D721Med (cell line): ENCODE results near the gene IFI27.

Experiments used
- DNase-seq: peaks from one replicate; pipeline ENCODE4 v3.0.0; 2011; ENCODE audit warnings: low spot score; ENCODE audit not compliant: insufficient read length
- FAIRE-seq: peaks from 2 replicates; lab custom pipeline; 2011; peaks lifted over from hg19 to GRCh38; lab: Jason Lieb, UNC
- TF ChIP-seq, protein P1 (sequence below): IDR thresholded peaks from 2 replicates; pipeline ENCODE4 v1.5.1; 2012; ENCODE audit warnings: mild to moderate bottlenecking, control low read depth; ENCODE audit not compliant: insufficient read depth; ENCODE audit errors: missing control alignments

Gene IFI27

DNA sequence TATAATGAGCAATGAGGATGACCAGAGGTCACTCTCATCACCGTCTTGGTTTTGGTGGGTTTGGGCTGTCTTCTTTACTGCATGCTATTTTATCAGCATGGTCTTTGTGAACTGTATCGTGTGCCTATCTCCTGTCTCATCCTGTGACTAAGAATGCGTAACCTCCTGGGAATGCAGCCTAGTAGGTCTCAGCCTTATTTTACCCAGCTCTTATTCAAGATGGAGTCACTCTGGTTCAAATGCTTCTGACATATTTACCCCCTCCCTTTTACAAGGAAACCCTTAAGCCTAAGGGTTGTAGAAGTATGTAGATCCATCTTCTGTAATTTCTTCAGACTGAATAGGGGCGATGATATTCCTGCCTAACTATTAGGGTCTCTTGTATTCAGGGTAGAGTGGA is 21.1 kb upstream of the IFI27 start:
- DNase-seq (no peak), FAIRE-seq (no peak)
- TF ChIP-seq, protein P1, sequence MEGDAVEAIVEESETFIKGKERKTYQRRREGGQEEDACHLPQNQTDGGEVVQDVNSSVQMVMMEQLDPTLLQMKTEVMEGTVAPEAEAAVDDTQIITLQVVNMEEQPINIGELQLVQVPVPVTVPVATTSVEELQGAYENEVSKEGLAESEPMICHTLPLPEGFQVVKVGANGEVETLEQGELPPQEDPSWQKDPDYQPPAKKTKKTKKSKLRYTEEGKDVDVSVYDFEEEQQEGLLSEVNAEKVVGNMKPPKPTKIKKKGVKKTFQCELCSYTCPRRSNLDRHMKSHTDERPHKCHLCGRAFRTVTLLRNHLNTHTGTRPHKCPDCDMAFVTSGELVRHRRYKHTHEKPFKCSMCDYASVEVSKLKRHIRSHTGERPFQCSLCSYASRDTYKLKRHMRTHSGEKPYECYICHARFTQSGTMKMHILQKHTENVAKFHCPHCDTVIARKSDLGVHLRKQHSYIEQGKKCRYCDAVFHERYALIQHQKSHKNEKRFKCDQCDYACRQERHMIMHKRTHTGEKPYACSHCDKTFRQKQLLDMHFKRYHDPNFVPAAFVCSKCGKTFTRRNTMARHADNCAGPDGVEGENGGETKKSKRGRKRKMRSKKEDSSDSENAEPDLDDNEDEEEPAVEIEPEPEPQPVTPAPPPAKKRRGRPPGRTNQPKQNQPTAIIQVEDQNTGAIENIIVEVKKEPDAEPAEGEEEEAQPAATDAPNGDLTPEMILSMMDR: no peak

DNA sequence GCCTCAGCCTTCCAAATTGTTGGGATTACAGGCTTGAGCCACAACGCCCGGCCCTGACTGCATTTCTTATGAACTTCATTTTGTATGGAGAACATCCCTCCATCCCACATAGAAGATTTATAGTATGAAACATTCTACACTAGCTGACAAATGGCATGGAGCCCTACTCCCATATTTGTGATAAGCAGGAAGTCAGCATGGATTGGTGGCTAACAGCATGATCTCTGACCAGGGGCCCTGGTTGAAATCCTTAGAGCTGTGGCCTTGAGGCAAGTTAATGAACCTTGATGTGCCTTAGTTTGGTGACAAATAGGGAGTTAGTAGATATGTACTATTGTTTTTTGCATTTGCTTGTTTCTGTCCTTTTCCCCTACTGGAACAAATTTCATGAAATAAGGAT is 17.1 kb upstream of the IFI27 start:
- TF ChIP-seq, protein P1: no peak
- no peak for DNase-seq
- no peak for FAIRE-seq

DNA sequence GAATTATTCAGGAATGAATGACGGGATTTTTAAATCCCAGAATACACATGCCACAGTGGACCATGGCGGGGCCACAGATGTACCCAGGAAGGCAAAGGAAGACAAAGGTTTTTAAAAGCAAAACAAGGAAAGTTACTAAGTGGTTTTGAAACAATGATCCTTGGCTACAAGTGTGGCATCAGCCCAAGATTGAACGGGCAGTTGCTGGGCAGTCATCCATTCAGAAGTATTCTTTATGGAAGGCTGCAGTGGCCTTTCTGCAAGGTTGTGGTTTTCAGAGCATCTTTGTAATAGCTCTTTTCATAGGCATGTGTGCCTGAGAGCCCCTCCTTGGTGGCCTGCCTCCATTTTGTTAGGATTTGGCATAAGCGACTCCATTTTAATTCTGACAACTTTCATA is 13.4 kb upstream of the IFI27 start:
- TF ChIP-seq, protein P1: no peak
- DNase-seq: no peak
- FAIRE-seq: no peak

DNA sequence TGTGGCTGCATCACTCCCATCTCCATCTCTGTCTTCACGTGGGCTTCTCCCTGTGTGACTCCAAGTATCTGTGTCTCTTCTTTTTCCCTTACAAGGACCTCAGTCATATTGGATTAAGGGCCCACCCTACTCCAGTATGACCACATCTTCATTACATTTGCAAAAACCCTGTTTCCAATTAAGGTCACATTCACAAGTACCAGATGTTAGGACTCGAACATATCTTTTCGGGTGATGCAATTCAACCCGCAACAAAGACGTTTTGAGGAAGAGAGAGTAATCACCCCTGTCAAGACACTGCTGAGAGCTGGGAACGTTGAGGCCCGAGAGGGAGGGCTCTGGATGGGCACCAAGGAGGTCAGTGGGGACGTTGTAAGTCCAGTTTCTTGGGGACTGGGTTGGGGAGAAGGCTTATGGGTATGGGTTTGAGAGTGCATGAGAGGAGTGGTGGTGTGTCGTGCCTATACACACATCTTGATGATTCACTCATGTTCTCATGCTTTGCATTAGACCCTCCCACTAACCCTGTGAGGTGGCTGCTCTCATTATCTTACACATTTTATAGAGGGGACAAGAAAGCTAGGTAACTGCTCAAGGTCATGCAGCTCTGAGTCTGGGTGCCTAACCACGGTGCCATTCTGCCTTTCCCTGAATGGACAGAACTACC is 12.1 kb upstream of the IFI27 start:
- DNase-seq (no peak), FAIRE-seq (no peak)
- TF ChIP-seq, protein P1: no peak

DNA sequence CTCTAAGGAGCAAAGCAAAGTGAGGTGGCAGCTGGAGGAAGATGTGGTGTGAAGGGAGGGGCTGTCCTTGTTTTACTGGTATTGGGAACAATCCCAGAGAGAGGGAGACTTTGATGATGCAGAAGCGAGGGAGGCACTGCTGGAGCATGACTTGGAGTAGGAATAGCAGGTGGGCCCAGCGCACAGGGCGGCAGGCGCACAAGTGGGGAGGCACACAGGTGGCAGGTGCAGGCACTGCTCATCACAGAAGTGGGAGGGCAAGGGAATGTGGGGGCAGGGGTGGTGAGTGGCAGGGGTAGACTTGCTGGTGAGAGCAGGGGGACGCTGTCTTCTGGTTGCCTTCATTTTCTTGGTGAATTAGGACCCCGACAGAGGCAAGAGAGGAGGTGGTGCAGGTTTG is 11.5 kb upstream of the IFI27 start:
- TF ChIP-seq, protein P1: no peak
- DNase-seq (no peak), FAIRE-seq (no peak)

DNA sequence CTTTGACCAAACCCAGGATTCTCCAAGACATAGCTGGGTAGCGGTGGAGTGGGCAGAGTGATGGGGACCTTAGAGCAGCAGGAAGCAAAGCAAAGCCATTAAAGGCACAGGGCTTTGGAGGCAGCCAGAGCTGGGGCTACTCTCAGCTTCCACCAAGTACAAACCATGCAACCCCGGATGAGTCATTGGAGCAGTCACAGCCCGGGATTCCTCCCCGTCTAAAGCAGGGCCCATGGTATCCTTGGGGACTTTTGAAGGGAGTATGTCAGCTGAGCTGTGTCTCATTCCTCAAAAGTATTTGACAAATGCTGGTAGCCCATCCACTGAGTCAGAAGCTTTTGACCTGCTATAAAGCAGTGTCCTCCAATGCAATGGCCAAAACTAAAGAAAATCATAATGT is 9.7 kb upstream of the IFI27 start:
- FAIRE-seq (no peak), DNase-seq (no peak)
- TF ChIP-seq, protein P1: no peak

DNA sequence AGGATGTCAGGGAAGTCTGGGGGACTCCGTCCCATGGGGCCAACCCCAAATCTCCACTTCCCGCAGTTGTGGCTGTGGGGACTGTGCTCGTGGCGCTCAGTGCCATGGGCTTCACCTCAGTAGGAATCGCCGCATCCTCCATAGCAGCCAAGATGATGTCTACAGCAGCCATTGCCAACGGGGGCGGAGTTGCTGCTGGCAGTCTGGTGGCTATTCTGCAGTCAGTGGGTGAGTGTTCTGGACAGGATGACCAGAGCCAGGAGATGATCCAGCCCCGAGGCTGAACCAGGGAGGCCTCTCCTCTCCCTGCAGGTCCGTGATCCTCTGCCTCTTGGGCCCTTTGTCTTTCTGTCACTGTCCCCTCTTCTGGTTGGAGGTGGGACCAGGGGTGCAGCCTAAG is 8.8 kb upstream of the IFI27 start:
- TF ChIP-seq, protein P1: no peak
- FAIRE-seq: no peak
- DNase-seq: no peak
